Lung (tissue), 12 donors: ENCODE data around the gene SMTNL2. TPM values are rescaled to one million over a fixed set of nuclear protein-coding genes. Genes with fewer than 3 reads are reported as not detected.
"Not testable (repeated sequence)": the region's sequence is repeated elsewhere in the genome, so short reads cannot be mapped to it uniquely, and the experiment has no call there.

ENCODE experiments used
- ATAC-seq: fragments of 200-7000 bp; cut with Tn5 transposase; one replicate; pipeline ENCODE4 v1.9.1; 2020; ENCODE audit warnings: moderate number of reproducible peaks; ENCODE audit not compliant: insufficient read depth, low FRiP score
- DNase-seq, 3 donors: peaks; one replicate each; pipeline ENCODE4 v3.0.0-alpha.2; 2013 to 2017
- H3K27ac ChIP-seq, 2 donors: one replicate each; pipeline ENCODE4 v1.5.1; 2013; ENCODE audit warnings: mild to moderate bottlenecking in 2 of 2, moderate library complexity in 2 of 2, control low read depth in 1 of 2, inconsistent platforms in 1 of 2, low read depth in 1 of 2, low read length in 1 of 2
- H3K27me3 ChIP-seq, 3 donors: one replicate each; pipeline ENCODE4 v1.5.1; 2013; ENCODE audit warnings: low read length in 2 of 3; ENCODE audit not compliant: control insufficient read depth in 3 of 3, insufficient read depth in 3 of 3
- H3K36me3 ChIP-seq, 4 donors: one replicate each; pipeline ENCODE4 v1.5.1; 2013; ENCODE audit warnings: low read length in 4 of 4, mild to moderate bottlenecking in 1 of 4, moderate library complexity in 1 of 4; ENCODE audit not compliant: control insufficient read depth in 4 of 4, insufficient read depth in 4 of 4
- H3K4me1 ChIP-seq, 5 donors: one replicate each; pipeline ENCODE4 v1.5.1; 2013; ENCODE audit warnings: low read length in 5 of 5, mild to moderate bottlenecking in 2 of 5, moderate library complexity in 1 of 5; ENCODE audit not compliant: control insufficient read depth in 5 of 5, insufficient read depth in 5 of 5
- H3K4me3 ChIP-seq: one replicate; pipeline ENCODE4 v1.5.1; 2013; ENCODE audit warnings: mild to moderate bottlenecking, control low read depth, moderate library complexity
- H3K9ac ChIP-seq, 2 donors: one replicate each; pipeline ENCODE4 v1.5.1; 2013; ENCODE audit warnings: low read length in 2 of 2, control low read depth in 1 of 2; ENCODE audit not compliant: insufficient read depth in 1 of 2
- H3K9me3 ChIP-seq, 4 donors: one replicate each; pipeline ENCODE4 v1.5.1; 2013; ENCODE audit warnings: low read length in 3 of 4, mild to moderate bottlenecking in 1 of 4, moderate library complexity in 1 of 4; ENCODE audit not compliant: control insufficient read depth in 4 of 4, insufficient read depth in 3 of 4
- CTCF ChIP-seq: IDR thresholded peaks from 2 replicates; pipeline ENCODE4 v1.5.1; 2012; ENCODE audit warnings: mild to moderate bottlenecking; ENCODE audit errors: control extremely low read depth, extremely low read depth
- WGBS, 2 donors: extraction: QIAGEN DNeasy Blood & Tissue Kit; methylation state at CpG; one replicate each; pipeline ENCODE4 v1.1.7; 2013; 5-methylcytosine and 5-hydroxymethylcytosine counted together
- polyA plus RNA-seq, 2 donors: library from polyadenylated mRNA; stranded (reverse); fragments of 200-250 nt; gene quantifications; one replicate each; pipeline ENCODE4 v1.2.1, GENCODE V29; 2013
- total RNA-seq, 2 donors: library from RNA; depleted of rRNA in 1 of 2; stranded (reverse); fragments of >200 nt in 1 of 2; gene quantifications; one replicate each; pipeline ENCODE4 v1.2.1, GENCODE V29; 2014 to 2021
- donor health status: control.
- donor health status: control.
- donor health status: Bipolar disorder and iron deficiency.
- donor health status: healthy.
- donor health status: DM: yes; HTN: yes; CAD: no.

Gene SMTNL2
- total and polyA plus RNA-seq, 4 donors: 1.5 to 18.1 (median 6.9) TPM

GRCh38 chr17:4593021-4593421 lies 8.7 kb downstream of the SMTNL2 start:
- Histone ChIP-seq H3K27ac (no peak overlapping the region), H3K4me1 (peaks cover 0 to 52% (median 7%) of the 10 kb centered on the region in 5 donors), H3K36me3 (peaks cover 0 to 6% (median 0%) of the 10 kb centered on the region in 4 donors), H3K27me3 (no peaks in the 10 kb centered on the region), H3K9me3 (no peaks in the 10 kb centered on the region), H3K9ac (no peak overlapping the region), H3K4me3 (no peak overlapping the region)
- WGBS, 2 donors: 89 to 96% methylated on average over 14 of the region's 14 CpGs
- TF ChIP-seq CTCF: no peak
- DNase-seq (no peak), ATAC-seq (no peak)

GRCh38 chr17:4594406-4594805 lies 10.1 kb downstream of the SMTNL2 start:
- Histone ChIP-seq H3K4me3 (no peak overlapping the region), H3K36me3 (peaks cover 0 to 6% (median 0%) of the 10 kb centered on the region in 4 donors), H3K9me3 (no peaks in the 10 kb centered on the region), H3K4me1 (peaks cover 3 to 59% (median 11%) of the 10 kb centered on the region in 5 donors), H3K9ac (no peak overlapping the region), H3K27me3 (no peaks in the 10 kb centered on the region), H3K27ac (no peak overlapping the region)
- no peak for ATAC-seq
- WGBS, 2 donors: 88 to 90% methylated on average over 7 of the region's 7 CpGs
- TF ChIP-seq CTCF: no peak
- DNase-seq: peak in 1 of 3 donors; percentile 38

GRCh38 chr17:4594931-4595684 lies 10.8 kb downstream of the SMTNL2 start:
- H3K27ac ChIP-seq: peak overlapping the region in 1 of 2 donors; percentile 4

GRCh38 chr17:4595685-4596342 lies 11.5 kb downstream of the SMTNL2 start:
- peaks cover 4 to 72% (median 19%) of the 10 kb centered on the region in 5 donors for H3K4me1 ChIP-seq
- H3K27ac ChIP-seq, H3K27me3 ChIP-seq, H3K36me3 ChIP-seq, H3K9ac ChIP-seq, H3K4me3 ChIP-seq, ATAC-seq, DNase-seq, H3K9me3 ChIP-seq: not testable (repeated sequence)
- WGBS, 2 donors: 94 to 95% methylated on average over 22 to 23 of the region's 23 CpGs

More at GRCh38 chr17:4594931-4595684, 10.8 kb downstream of the SMTNL2 start:
- Histone ChIP-seq H3K27me3 (no peaks in the 10 kb centered on the region), H3K9ac (no peak overlapping the region), H3K36me3 (peaks cover 0 to 6% (median 0%) of the 10 kb centered on the region in 4 donors), H3K4me3 (no peak overlapping the region), H3K4me1 (peaks cover 4 to 65% (median 13%) of the 10 kb centered on the region in 5 donors), H3K9me3 (no peaks in the 10 kb centered on the region)
- TF ChIP-seq CTCF: no peak
- ATAC-seq: no peak
- 21 to 37% methylated on average over 29 of the region's 29 CpGs for WGBS, 2 donors
- peak; percentile 62 to 76 (median 65) for DNase-seq
